GM12865 (cell line): ENCODE data around the gene ADARB1.

Experiments used
- DNase-seq: peaks from one replicate; pipeline ENCODE4 v3.0.0; 2010; ENCODE audit warnings: low read depth
- H3K4me3 ChIP-seq: 2 replicates; pipeline ENCODE4 v1.5.1; 2011; ENCODE audit warnings: mild to moderate bottlenecking, low read depth, low read length, control low read depth
- CTCF ChIP-seq: IDR thresholded peaks from 2 replicates; pipeline ENCODE4 v1.5.1; 2011; ENCODE audit warnings: low read length, control low read depth, low read depth, inconsistent platforms; ENCODE audit not compliant: insufficient read depth; ENCODE audit errors: missing control alignments

Gene ADARB1

GRCh38 chr21:45235488-45235887, 161.1 kb downstream of the ADARB1 start:
- DNase-seq: no peak
- no peak for TF ChIP-seq CTCF
- no peak overlapping the region for H3K4me3 ChIP-seq

GRCh38 chr21:45236481-45236880, 162.1 kb downstream of the ADARB1 start:
- peak; percentile 12 for TF ChIP-seq CTCF
- H3K4me3 ChIP-seq: no peak overlapping the region
- DNase-seq: peak; percentile 12

- TF ChIP-seq CTCF: no peak
- DNase-seq: no peak
- H3K4me3 ChIP-seq: no peak overlapping the region
Measured at GRCh38 chr21:45237401-45237800, 163.0 kb downstream of the ADARB1 start.

- no peak overlapping the region for H3K4me3 ChIP-seq
- no peak for TF ChIP-seq CTCF
- no peak for DNase-seq
Measured at GRCh38 chr21:45241357-45241756, 167.0 kb downstream of the ADARB1 start.

- no peak for TF ChIP-seq CTCF
- no peak for DNase-seq
Measured at GRCh38 chr21:45243603-45244002, 169.2 kb downstream of the ADARB1 start.

GRCh38 chr21:45244799-45245340, 170.5 kb downstream of the ADARB1 start:
- no peak for TF ChIP-seq CTCF
- DNase-seq: no peak
- no peak overlapping the region for H3K4me3 ChIP-seq

More at GRCh38 chr21:45243603-45244002, 169.2 kb downstream of the ADARB1 start:
- no peak overlapping the region for H3K4me3 ChIP-seq
